ENCODE data around the gene DHDDS. TPM values are rescaled to one million over a fixed set of nuclear protein-coding genes. Genes with fewer than 3 reads are reported as not detected.

DHDDS gene
- total RNA-seq, 2 experiments from 2014 or later: 45.9 to 48.2 TPM

GRCh38 chr1:26438041-26438440 is 5.9 kb downstream of the DHDDS start:
- DNase-seq (no peak), ATAC-seq (ENCODE audit: low read depth) (no peak)
- no peak overlapping the region for H3K27ac Mint-ChIP-seq
- no peaks in the 10 kb centered on the region for H3K9me3 Mint-ChIP-seq
- no peaks in the 10 kb centered on the region for H3K27me3 Mint-ChIP-seq
- POLR2A ChIA-PET: no interaction called here
- no peak overlapping the region for H3K4me3 Mint-ChIP-seq
- peaks cover 20% of the 10 kb centered on the region for H3K36me3 Mint-ChIP-seq
- H3K4me1 Mint-ChIP-seq: peaks cover 8% of the 10 kb centered on the region

- Mint-ChIP-seq H3K4me1 (peaks cover 1% of the 10 kb centered on the region), H3K27ac (no peak overlapping the region), H3K9me3 (no peaks in the 10 kb centered on the region), H3K27me3 (no peaks in the 10 kb centered on the region), H3K4me3 (no peak overlapping the region), H3K36me3 (peaks cover 24% of the 10 kb centered on the region)
- POLR2A ChIA-PET: no interaction called here
- DNase-seq (no peak), ATAC-seq (ENCODE audit: low read depth) (no peak)
Measured at GRCh38 chr1:26440259-26440658, 8.1 kb downstream of the DHDDS start.

- H3K27me3 Mint-ChIP-seq: no peaks in the 10 kb centered on the region
- no peaks in the 10 kb centered on the region for H3K9me3 Mint-ChIP-seq
- no peak for DNase-seq
- POLR2A ChIA-PET: no interaction called here
- H3K4me3 Mint-ChIP-seq: no peak overlapping the region
- H3K4me1 Mint-ChIP-seq: no peaks in the 10 kb centered on the region
- H3K36me3 Mint-ChIP-seq: peaks cover 37% of the 10 kb centered on the region
- no peak overlapping the region for H3K27ac Mint-ChIP-seq
- ATAC-seq (ENCODE audit: low read depth): no peak
Measured at GRCh38 chr1:26449868-26450267, 17.7 kb downstream of the DHDDS start.

- no peaks in the 10 kb centered on the region for H3K9me3 Mint-ChIP-seq
- no peaks in the 10 kb centered on the region for H3K27me3 Mint-ChIP-seq
- H3K4me1 Mint-ChIP-seq: no peaks in the 10 kb centered on the region
- no peak for DNase-seq
- ATAC-seq (ENCODE audit: low read depth): no peak
- H3K27ac Mint-ChIP-seq: no peak overlapping the region
- peaks cover 30% of the 10 kb centered on the region for H3K36me3 Mint-ChIP-seq
- POLR2A ChIA-PET: no interaction called here
- no peak overlapping the region for H3K4me3 Mint-ChIP-seq
Measured at GRCh38 chr1:26450908-26451307, 18.8 kb downstream of the DHDDS start.

GRCh38 chr1:26452459-26453183 is 20.5 kb downstream of the DHDDS start:
- no peaks in the 10 kb centered on the region for H3K4me1 Mint-ChIP-seq
- ATAC-seq (ENCODE audit: low read depth) (no peak), DNase-seq (no peak)
- peaks cover 24% of the 10 kb centered on the region for H3K36me3 Mint-ChIP-seq
- no peak overlapping the region for H3K27ac Mint-ChIP-seq
- no peaks in the 10 kb centered on the region for H3K27me3 Mint-ChIP-seq
- no peaks in the 10 kb centered on the region for H3K9me3 Mint-ChIP-seq
- H3K4me3 Mint-ChIP-seq: no peak overlapping the region
- POLR2A ChIA-PET: no interaction called here

- Mint-ChIP-seq H3K27ac (no peak overlapping the region), H3K4me3 (no peak overlapping the region), H3K9me3 (no peaks in the 10 kb centered on the region), H3K4me1 (peaks cover 3% of the 10 kb centered on the region), H3K27me3 (no peaks in the 10 kb centered on the region), H3K36me3 (peaks cover 25% of the 10 kb centered on the region)
- POLR2A ChIA-PET: no interaction called here
- ATAC-seq (ENCODE audit: low read depth): no peak
- DNase-seq: no peak
Measured at GRCh38 chr1:26459148-26459547, 27.0 kb downstream of the DHDDS start.

- Mint-ChIP-seq H3K27me3 (no peaks in the 10 kb centered on the region), H3K4me1 (peaks cover 3% of the 10 kb centered on the region), H3K4me3 (no peak overlapping the region), H3K27ac (peak overlapping the region; percentile 44), H3K9me3 (no peaks in the 10 kb centered on the region), H3K36me3 (peaks cover 25% of the 10 kb centered on the region)
- POLR2A ChIA-PET: interaction anchor here (1.1 kb wide), 1 partner anchor 13 kb away, joined by 3 read pairs; the partner anchor contains the start of gene HMGN2
- ATAC-seq (ENCODE audit: low read depth) (no peak), DNase-seq (no peak)
Measured at GRCh38 chr1:26459573-26460031, 27.5 kb downstream of the DHDDS start.

GRCh38 chr1:26468911-26469310 is 36.8 kb downstream of the DHDDS start:
- Mint-ChIP-seq H3K27me3 (no peaks in the 10 kb centered on the region), H3K36me3 (peaks cover 29% of the 10 kb centered on the region), H3K4me3 (no peak overlapping the region), H3K9me3 (no peaks in the 10 kb centered on the region), H3K27ac (no peak overlapping the region), H3K4me1 (peaks cover 24% of the 10 kb centered on the region)
- ATAC-seq (ENCODE audit: low read depth) (no peak), DNase-seq (no peak)
- POLR2A ChIA-PET: interaction anchor here (1.6 kb wide), 1 partner anchor 31 kb away, joined by 4 read pairs; no protein-coding TSS in a partner anchor

GRCh38 chr1:26469558-26469957 is 37.4 kb downstream of the DHDDS start:
- Mint-ChIP-seq H3K9me3 (no peaks in the 10 kb centered on the region), H3K36me3 (peaks cover 34% of the 10 kb centered on the region), H3K27me3 (no peaks in the 10 kb centered on the region), H3K4me3 (no peak overlapping the region), H3K27ac (no peak overlapping the region), H3K4me1 (peaks cover 29% of the 10 kb centered on the region)
- POLR2A ChIA-PET: interaction anchor here (1.4 to 1.6 kb wide), 2 partner anchors 31 to 32 kb away, joined by 4 read pairs; no protein-coding TSS in a partner anchor
- DNase-seq (no peak), ATAC-seq (ENCODE audit: low read depth) (no peak)

GRCh38 chr1:26470878-26471497 is 38.9 kb downstream of the DHDDS start:
- Mint-ChIP-seq H3K27ac (peak overlapping the region; percentile 97), H3K9me3 (no peaks in the 10 kb centered on the region), H3K36me3 (peaks cover 40% of the 10 kb centered on the region), H3K4me1 (peaks cover 36% of the 10 kb centered on the region), H3K4me3 (peak overlapping the region; percentile 92), H3K27me3 (no peaks in the 10 kb centered on the region)
- ATAC-seq (ENCODE audit: low read depth) (no peak), DNase-seq (no peak)
- POLR2A ChIA-PET: interaction anchor here (0.7 to 3.7 kb wide), 10 partner anchors 26 to 363 kb away, joined by 3 to 22 read pairs (median 6); partner anchors contain the start of genes DHDDS and PIGV

- ATAC-seq (ENCODE audit: low read depth) (peak; percentile 28), DNase-seq (no peak)
- Mint-ChIP-seq H3K27ac (peak overlapping the region; percentile 97), H3K36me3 (peaks cover 46% of the 10 kb centered on the region), H3K4me3 (peak overlapping the region; percentile 92), H3K4me1 (peaks cover 43% of the 10 kb centered on the region), H3K27me3 (no peaks in the 10 kb centered on the region), H3K9me3 (no peaks in the 10 kb centered on the region)
- POLR2A ChIA-PET: interaction anchor here (0.8 to 3.7 kb wide), 16 partner anchors 12 to 393 kb away, joined by 3 to 22 read pairs (median 4); partner anchors contain the start of genes CEP85, DHDDS, PDIK1L and PIGV
Measured at GRCh38 chr1:26471498-26472319, 39.6 kb downstream of the DHDDS start.

GRCh38 chr1:26472320-26472900 is 40.3 kb downstream of the DHDDS start, which contains the start of gene HMGN2:
HMGN2 (plus strand) TSS chr1:26472440; CDS start chr1:26472613, 173 bp downstream.
- Mint-ChIP-seq H3K4me1 (peaks cover 48% of the 10 kb centered on the region), H3K4me3 (peak within 1 kb of the TSS; percentile 92), H3K36me3 (peaks cover 44% of the 10 kb centered on the region), H3K27me3 (no peaks in the 10 kb centered on the region), H3K27ac (peak within 1 kb of the TSS; percentile 97), H3K9me3 (no peaks in the 10 kb centered on the region)
- peak; percentile 85 for DNase-seq
- peak; percentile 69 for ATAC-seq (ENCODE audit: low read depth)
- POLR2A ChIA-PET: interaction anchor here (0.5 to 3.7 kb wide), 17 partner anchors 12 to 393 kb away, joined by 3 to 22 read pairs (median 4); partner anchors contain the start of genes CEP85, DHDDS, PDIK1L and PIGV
